Smooth muscle cell (in vitro differentiated cells): ENCODE results near the gene NSDHL. TPM values are rescaled to one million over a fixed set of nuclear protein-coding genes. Genes with fewer than 3 reads are reported as not detected.

Experiments
- DNase-seq: peaks from one replicate; lab custom pipeline; 2025; ENCODE audit not compliant: unreplicated experiment; lab: John Stamatoyannopoulos, UW
- H2AFZ ChIP-seq: fragments of 200-600 bp; sonication (generic); 2 replicates; pipeline ENCODE4 v1.6.0; 2016; ENCODE audit warnings: antibody characterized with exemption, low read depth, mild to moderate bottlenecking
- H3F3A ChIP-seq: fragments of 200-600 bp; sonication (generic); 2 replicates; pipeline ENCODE4 v1.6.0; 2017; ENCODE audit warnings: antibody characterized with exemption, low read depth
- H3K27ac ChIP-seq: fragments of 200-600 bp; sonication (generic); 2 replicates; pipeline ENCODE4 v1.5.1; 2016; ENCODE audit warnings: low read depth, mild to moderate bottlenecking
- H3K27me3 ChIP-seq: fragments of 200-600 bp; sonication (generic); 2 replicates; pipeline ENCODE4 v1.6.1; 2016; ENCODE audit warnings: low read depth, mild to moderate bottlenecking
- H3K36me3 ChIP-seq: fragments of 200-600 bp; sonication (generic); 2 replicates; pipeline ENCODE4 v1.5.1; 2016; ENCODE audit warnings: low read depth
- H3K4me1 ChIP-seq: fragments of 200-600 bp; sonication (generic); 2 replicates; pipeline ENCODE4 v1.5.1; 2016; ENCODE audit warnings: low read depth
- H3K4me2 ChIP-seq: fragments of 200-600 bp; sonication (generic); 2 replicates; pipeline ENCODE4 v1.6.0; 2016; ENCODE audit warnings: mild to moderate bottlenecking
- H3K4me3 ChIP-seq: fragments of 200-600 bp; sonication (generic); 2 replicates; pipeline ENCODE4 v1.5.1; 2016; ENCODE audit warnings: mild to moderate bottlenecking
- H3K79me2 ChIP-seq: fragments of 200-600 bp; sonication (generic); 2 replicates; pipeline ENCODE4 v1.6.0; 2016; ENCODE audit warnings: low read depth, mild to moderate bottlenecking
- H3K9ac ChIP-seq: fragments of 200-600 bp; sonication (generic); 2 replicates; pipeline ENCODE4 v1.6.0; 2016; ENCODE audit warnings: low read depth
- H3K9me3 ChIP-seq: fragments of 200-600 bp; sonication (generic); replicated peaks from 2 replicates; pipeline ENCODE4 v1.5.1; 2016; ENCODE audit warnings: low read depth
- H4K20me1 ChIP-seq: fragments of 200-600 bp; sonication (generic); 2 replicates; pipeline ENCODE4 v1.6.0; 2016; ENCODE audit warnings: low read depth
- CTCF ChIP-seq: fragments of 200-600 bp; sonication (generic); IDR thresholded peaks from 2 replicates; pipeline ENCODE4 v1.5.1; 2017; ENCODE audit warnings: borderline replicate concordance, mild to moderate bottlenecking, antibody characterized with exemption; ENCODE audit not compliant: insufficient read depth, poor library complexity, severe bottlenecking
- WGBS: methylation state at CpG from one replicate; pipeline ENCODE4 v1.1.7; 2016; ENCODE audit warnings: low lambda C conversion rate; 5-methylcytosine and 5-hydroxymethylcytosine counted together
- polyA plus RNA-seq: library from polyadenylated mRNA; unstranded; fragments of >200 nt; fragmentation: Nextera tagmentation; extraction: Ambion mirVana; gene quantifications from 2 replicates; pipeline ENCODE4 v1.2.1, GENCODE V29; 2016
- total RNA-seq: library from RNA; depleted of rRNA; stranded (reverse); fragments of >200 nt; gene quantifications from 2 replicates; pipeline ENCODE4 v1.2.3, GENCODE V29; 2014

The NSDHL gene
- total and polyA plus RNA-seq, 2 experiments from 2014 or later, result 20.9 to 36.4 TPM

DNA sequence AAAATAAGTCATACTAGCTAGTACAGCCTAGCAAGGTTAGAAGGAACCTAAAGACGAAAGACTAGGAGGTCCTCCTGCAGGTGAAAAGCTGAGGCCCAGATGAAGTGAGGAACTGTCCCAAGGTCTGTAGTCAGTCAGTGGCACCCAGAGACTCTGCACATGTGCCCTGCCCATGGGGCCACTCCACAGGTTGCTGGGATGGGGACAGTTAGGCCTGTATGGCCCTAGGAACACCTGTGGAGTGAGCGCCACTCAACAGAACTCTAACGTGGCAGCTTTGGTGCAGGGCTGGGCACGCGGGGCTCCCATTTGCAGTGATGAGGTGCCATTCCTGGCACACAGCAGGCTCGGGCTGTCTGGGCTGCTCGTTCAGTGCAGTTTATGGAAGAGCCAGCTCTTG, 81.8 kb downstream of the NSDHL start:
- no peaks in the 10 kb centered on the region for H3K9me3 ChIP-seq
- 85% methylated on average over 6 of the region's 7 CpGs for WGBS
- no peaks in the 10 kb centered on the region for H3F3A ChIP-seq

GRCh38 chrX:152913346-152913745, 82.5 kb downstream of the NSDHL start:
- no peak overlapping the region for H2AFZ ChIP-seq

More for the DNA sequence above, 81.8 kb downstream of the NSDHL start:
- H3K9ac ChIP-seq, result no peak overlapping the region
- no peak overlapping the region for H3K4me2 ChIP-seq
- no peaks in the 10 kb centered on the region for H3K79me2 ChIP-seq
- no peak overlapping the region for H2AFZ ChIP-seq
- no peaks in the 10 kb centered on the region for H3K36me3 ChIP-seq
- no peak for DNase-seq
- no peak for TF ChIP-seq CTCF
- H3K27me3 ChIP-seq, result no peaks in the 10 kb centered on the region
- no peaks in the 10 kb centered on the region for H4K20me1 ChIP-seq
- H3K27ac ChIP-seq, result no peak overlapping the region
- no peaks in the 10 kb centered on the region for H3K4me1 ChIP-seq
- H3K4me3 ChIP-seq, result no peak overlapping the region

GRCh38 chrX:152913910-152914309, 83.0 kb downstream of the NSDHL start:
- Histone ChIP-seq H3K9ac (no peak overlapping the region), H4K20me1 (no peaks in the 10 kb centered on the region), H3K36me3 (no peaks in the 10 kb centered on the region), H3K4me2 (no peak overlapping the region), H3K9me3 (no peaks in the 10 kb centered on the region), H3F3A (no peaks in the 10 kb centered on the region), H3K79me2 (no peaks in the 10 kb centered on the region), H3K4me3 (no peak overlapping the region), H3K27ac (no peak overlapping the region), H3K27me3 (no peaks in the 10 kb centered on the region), H2AFZ (no peak overlapping the region), H3K4me1 (no peaks in the 10 kb centered on the region)
- 84% methylated on average over 6 of the region's 6 CpGs for WGBS
- TF ChIP-seq CTCF, result no peak
- no peak for DNase-seq

More at GRCh38 chrX:152913346-152913745, 82.5 kb downstream of the NSDHL start:
- H3K79me2 ChIP-seq, result no peaks in the 10 kb centered on the region
- H3K4me3 ChIP-seq, result no peak overlapping the region
- H3K27me3 ChIP-seq, result no peaks in the 10 kb centered on the region
- H3K36me3 ChIP-seq, result no peaks in the 10 kb centered on the region
- no peaks in the 10 kb centered on the region for H4K20me1 ChIP-seq
- no peak for TF ChIP-seq CTCF
- no peaks in the 10 kb centered on the region for H3K9me3 ChIP-seq
- H3K4me1 ChIP-seq, result no peaks in the 10 kb centered on the region
- no peaks in the 10 kb centered on the region for H3F3A ChIP-seq
- H3K4me2 ChIP-seq, result no peak overlapping the region
- H3K27ac ChIP-seq, result no peak overlapping the region
- no peak for DNase-seq
- H3K9ac ChIP-seq, result no peak overlapping the region
- WGBS, result 80% methylated on average over 10 of the region's 10 CpGs

DNA sequence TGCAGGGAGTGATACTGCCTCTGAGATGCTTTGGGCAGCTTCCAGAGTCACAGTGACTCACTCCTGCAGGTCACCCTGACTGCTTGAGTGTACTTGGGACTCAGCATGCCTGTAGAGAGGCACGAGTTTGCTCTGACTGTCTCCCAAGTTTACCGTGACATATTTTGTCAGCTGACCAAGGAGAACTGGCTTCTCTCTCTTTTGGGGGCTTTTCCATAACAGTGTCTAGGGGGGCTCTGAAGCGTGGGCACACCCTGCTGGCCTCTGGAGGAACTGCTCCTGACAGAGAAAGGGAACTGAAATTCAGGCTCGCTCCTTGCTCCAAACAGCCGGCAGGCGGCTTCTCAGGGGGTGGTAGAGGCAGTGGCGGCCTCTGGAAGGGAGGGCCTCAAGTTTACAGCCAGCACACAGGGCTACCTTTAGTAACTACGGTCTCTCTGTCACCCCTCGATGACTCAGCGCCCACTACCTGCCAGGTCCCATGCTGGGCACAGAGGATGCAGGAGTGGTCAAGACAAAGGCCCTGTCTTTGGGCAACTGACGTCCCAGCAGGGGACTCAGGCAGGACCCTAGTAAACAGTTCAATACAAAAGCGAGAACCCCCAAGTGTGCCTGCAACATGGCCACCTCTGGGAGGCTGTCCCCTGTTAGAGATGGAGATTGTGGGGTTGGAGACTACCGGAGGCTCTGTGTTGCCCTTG, 84.8 kb downstream of the NSDHL start:
- Histone ChIP-seq H3K27ac (no peak overlapping the region), H3K9ac (no peak overlapping the region), H2AFZ (no peak overlapping the region)

More for the DNA sequence above, 84.8 kb downstream of the NSDHL start:
- H4K20me1 ChIP-seq, result no peaks in the 10 kb centered on the region
- no peaks in the 10 kb centered on the region for H3K9me3 ChIP-seq
- no peaks in the 10 kb centered on the region for H3K79me2 ChIP-seq
- no peaks in the 10 kb centered on the region for H3K36me3 ChIP-seq
- no peak overlapping the region for H3K4me3 ChIP-seq
- no peak overlapping the region for H3K4me2 ChIP-seq
- H3K4me1 ChIP-seq, result no peaks in the 10 kb centered on the region
- no peak for DNase-seq
- no peaks in the 10 kb centered on the region for H3K27me3 ChIP-seq
- no peaks in the 10 kb centered on the region for H3F3A ChIP-seq
- TF ChIP-seq CTCF, result peak; percentile 42
- 58% methylated on average over 13 of the region's 13 CpGs for WGBS
